GM21786 (cell line): Measurements from ENCODE around the gene DYNC1I1.
A peak's percentile ranks its signal among the peaks of the same experiment; 100 is the strongest.

Experiments used
- ATAC-seq: cut with Tn5 transposase; IDR thresholded peaks from one replicate; pipeline ENCODE4 v1.9.1; 2021; ENCODE audit not compliant: unreplicated experiment

DYNC1I1 gene

DNA sequence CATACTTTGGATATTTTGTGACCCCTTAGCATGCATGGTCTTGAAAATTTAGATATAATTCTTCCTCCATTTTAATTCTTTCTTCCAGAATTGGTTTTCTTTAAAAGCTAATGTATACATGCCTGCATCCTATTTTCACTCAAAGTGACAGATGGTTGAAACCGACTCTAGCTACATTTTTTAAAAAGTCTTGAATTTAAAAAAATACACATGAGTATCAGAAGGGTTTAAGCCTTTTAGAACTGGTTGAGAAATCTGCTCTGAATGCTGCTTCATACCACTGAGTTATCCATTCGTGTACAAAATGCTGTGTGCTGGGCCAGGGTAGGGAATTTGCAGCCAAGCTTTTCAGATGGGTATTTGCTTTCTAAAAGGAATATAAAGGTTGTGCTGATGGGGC lies 16.5 kb downstream of the DYNC1I1 start:
- ATAC-seq = no peak

DNA sequence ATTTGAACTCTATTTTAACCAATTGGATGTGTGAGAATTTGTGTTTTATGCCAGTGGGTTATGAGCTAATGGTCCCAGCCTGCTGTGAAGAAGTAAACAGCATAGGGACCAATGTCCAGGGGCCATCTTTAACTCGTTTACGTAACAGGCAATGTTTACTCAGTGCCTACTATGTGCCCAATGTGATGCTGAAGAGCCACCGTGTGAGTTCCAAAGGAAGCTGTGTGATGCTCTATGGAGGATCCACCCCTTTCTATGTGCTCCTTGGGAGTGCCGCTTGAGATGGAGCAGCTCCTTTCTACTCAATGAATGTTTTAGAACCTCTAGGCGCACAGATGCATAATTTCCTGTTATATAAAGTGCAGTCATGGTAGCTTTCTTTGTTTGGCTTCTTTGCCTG lies 21.3 kb downstream of the DYNC1I1 start:
- ATAC-seq = no peak

DNA sequence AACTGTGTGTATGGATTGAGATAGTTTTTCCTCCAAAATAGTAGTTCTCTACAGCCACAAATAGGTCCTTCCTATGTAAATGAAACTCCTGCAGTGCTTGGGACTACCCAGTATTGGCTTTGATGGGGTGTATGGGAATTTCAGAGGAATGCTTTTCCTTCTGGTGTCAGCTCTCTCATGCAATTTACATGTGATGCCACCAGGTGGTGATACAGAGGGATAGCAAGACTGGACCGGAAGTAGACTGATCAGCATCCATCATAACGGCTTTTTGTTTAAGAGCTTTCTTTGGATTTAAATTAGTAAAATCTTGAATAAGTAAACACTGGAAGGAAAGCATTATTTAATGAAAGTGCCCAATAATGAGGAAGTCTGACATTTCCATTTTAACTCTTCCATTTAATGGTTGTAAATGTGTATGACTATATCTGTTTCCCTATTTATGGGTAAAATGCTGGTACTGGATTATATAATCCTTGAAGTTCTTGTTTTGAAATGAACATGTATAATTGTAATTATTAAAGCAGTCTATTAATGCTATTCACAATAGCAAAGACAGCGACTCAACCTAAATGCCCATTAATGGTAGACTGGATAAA lies 22.7 kb downstream of the DYNC1I1 start:
- ATAC-seq = peak; percentile 42

DNA sequence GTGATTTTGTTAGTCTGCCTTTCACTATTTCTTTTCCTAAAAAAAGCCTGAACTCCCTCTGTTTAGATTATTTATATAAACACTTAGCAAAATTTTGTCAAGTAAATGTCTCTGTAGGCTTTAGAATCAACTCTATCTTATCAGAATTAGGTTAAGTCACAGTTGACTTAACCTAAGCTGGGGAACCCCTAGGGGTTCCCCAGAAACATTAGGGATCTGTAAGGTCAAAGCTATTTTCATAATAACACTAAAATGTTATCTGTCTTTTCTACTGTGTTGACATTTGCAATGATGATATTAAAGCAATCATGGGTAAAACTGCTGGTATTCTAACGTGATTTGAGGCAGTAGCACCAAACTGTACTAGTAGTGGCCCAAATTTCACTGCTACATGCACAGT lies 24.3 kb downstream of the DYNC1I1 start:
- no peak for ATAC-seq

DNA sequence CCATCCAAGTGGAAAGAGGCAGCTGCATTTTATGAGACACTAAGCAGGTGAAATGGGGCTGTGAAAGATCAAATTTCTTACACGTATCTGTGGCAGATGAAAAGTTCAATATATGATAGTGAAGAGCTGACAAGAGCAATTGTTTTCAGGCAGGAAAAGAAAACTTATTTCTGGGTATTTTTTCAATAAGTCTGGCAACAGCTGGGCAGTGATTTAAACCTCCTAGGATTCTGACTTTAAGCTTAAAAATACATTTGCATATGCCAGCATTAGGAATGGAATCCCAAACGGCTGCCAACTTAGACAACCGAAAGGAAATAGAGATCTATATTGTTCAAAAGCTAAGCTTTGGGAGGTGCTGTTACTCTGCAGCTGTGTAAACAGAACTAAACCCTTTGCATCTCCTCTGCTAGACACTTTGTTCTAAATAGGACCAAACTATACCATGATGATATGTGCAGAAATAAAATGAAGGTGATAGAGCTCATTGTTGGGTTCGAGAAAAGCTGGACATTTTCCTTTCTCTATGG lies 26.1 kb downstream of the DYNC1I1 start:
- ATAC-seq = no peak

DNA sequence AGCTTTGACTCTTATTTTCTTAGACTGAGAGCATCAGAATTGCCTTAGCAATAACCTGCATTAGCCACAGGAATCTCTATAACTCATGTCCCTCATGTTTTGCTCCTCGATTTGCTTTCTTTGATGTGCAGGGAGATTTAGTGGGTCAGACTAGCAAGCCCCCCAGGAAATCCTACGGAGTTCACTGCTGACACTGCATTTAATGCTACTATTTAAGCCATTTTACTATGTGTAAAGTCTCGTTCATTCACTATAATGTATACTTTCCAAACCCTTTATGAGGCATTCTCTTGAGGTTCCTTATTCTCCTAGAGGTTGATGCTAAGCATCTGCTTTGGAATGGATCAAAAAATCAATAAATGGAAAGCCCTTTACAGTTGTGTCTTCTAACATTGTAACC lies 28.4 kb downstream of the DYNC1I1 start:
- ATAC-seq = no peak

DNA sequence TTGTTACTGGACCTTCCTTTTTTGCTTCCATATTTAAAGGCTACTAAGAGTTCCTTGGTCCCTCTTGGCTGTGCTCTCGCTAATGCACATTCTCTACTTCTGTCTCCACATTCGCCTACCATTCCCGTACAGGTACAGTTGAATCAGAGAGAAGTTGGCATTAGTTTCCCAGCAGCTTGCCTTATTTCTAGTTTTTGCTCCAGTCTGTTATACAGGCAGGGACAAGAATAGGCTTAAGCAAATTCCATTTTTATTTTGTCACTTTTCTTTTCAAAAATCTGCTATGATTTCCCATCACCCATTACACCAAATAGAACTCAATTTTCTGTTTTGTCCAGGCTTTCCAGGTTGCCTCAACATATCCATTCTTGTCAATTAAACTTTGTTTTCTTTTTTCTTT lies 29.9 kb downstream of the DYNC1I1 start:
- ATAC-seq = no peak

DNA sequence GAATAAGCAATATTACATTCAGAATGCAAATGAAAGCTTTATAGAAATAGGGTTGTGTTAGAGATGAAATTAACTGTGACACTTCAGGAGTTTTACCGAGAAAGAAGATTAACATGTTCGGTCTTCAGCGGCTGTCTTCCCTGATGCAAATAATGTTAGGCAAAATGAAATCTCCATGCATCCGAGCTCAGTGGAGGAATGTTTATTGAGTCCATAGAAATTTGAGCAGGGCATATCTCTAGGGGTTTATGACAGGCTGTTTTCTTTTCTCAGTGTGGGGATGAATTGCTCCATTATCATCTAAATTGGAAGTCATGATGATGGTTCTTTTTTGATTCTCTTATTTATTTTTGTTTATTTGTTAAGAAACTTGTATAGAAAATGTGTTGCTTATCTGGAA lies 31.7 kb downstream of the DYNC1I1 start:
- ATAC-seq = no peak

DNA sequence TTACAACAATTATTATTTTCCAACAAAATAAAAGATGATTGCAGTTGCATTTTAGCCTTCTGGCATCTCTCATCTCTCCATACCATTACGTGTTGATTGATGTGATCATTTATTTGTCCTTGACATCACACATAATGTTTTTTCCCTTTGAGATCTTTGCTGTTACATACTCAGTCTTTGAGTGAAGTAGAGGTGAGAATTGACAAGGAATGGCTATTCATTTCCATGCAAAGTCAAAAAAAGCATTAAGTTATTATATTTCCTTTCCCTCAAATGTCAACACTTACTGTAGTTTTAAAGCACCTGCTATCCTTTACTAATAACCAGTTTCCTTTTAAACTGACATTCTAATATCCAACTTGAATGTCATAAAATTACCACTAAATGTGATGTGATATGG lies 33.6 kb downstream of the DYNC1I1 start:
- ATAC-seq = no peak

DNA sequence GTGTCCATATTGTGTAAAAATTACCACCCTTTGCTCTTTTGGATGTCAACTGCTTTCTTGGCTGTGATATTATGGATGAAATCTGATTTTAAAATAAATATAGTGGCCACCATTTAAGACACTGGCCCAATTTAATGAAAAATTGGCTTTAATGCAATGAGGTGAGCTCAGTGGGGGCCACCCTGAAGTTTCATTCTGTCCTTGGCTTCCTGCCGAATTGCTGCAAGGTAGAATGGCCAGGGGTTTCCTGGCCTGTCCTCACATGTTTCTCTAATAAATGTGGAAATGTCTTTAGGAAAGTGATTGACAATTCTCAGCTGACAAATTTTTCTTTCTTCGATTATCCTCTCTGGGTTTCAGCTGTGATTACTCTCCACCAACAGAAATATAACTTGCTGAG lies 36.0 kb downstream of the DYNC1I1 start:
- no peak for ATAC-seq

DNA sequence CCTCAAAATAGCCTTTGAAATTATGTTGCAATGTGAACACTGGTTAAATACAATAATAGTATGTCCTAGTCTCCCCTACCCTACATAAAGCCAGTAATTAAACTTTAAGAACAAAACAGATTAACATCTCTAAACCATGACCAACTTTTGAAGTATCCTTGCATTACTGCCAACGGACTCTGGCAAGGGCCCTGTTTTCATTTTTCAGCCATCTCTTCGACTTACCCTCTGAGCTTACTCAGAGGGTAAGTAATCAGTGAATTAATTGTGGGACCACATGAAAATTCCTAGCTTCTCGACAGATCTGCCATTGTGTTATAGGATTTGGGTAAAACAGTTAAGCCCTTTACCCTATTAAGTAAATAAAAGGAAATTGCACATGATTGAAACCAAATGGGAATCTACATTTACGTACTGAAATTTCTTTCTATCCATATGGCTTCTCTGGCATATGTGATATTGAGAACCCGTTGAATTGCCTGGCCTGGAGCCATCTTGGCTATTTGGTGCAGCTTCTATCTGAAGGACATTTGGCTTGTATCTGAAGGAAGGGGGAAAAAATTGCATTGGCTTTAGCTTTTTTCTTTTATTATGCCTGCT lies 39.6 kb downstream of the DYNC1I1 start:
- ATAC-seq = no peak

DNA sequence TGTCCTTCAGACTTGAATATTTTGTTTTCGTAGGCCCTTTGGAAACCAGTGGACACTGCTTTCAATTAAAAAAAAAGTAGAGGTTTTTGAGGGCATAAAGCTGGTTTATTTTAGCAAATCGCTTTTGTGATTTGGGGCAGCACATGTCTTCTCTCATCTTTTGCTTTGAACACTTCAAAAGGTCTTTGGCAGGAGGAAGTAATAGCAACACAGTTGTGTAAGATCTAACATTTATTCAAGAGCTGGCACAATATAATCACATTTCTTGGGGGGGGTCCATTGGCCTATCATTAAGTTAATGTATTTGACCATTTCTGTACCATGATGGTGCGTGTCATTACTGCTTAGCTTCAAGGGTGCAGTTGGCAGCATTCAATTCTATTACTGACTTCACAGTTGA lies 42.4 kb downstream of the DYNC1I1 start:
- ATAC-seq = no peak

DNA sequence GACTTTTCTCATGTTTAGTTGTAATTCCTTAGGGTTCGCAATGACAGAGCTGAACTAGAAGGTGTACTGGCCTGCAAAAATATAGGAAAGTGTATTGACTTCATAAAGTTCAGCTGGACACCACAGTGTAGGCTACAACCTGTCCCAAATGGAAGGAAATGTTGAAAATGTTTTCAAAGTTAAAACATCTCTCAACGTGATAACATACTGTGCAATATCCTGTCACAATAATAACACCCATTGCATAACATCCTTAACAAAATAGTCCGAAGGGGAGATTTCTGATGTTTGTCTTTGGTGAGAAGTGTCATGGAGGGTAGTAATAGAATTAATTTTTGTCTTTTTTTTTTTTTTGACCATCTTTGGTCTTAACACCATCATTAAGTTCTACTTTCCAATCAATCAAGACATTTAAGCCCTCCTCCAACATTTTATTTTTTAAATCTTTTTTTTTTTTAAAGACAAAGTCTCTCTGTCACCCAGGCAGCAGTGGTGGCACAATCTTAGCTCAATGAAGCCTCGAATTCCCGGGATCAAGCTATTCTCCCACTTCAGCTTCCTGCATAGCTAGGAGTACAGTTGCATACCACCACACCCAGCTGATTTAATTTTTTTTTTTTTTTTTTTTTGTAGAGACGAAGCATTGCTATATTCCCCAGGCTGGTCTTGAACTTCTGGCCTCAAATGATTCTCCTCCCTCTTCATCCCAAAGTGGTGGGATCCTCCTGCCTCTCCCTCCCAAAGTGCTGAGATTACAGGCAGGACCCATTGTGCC lies 45.7 kb downstream of the DYNC1I1 start:
- ATAC-seq = no peak

DNA sequence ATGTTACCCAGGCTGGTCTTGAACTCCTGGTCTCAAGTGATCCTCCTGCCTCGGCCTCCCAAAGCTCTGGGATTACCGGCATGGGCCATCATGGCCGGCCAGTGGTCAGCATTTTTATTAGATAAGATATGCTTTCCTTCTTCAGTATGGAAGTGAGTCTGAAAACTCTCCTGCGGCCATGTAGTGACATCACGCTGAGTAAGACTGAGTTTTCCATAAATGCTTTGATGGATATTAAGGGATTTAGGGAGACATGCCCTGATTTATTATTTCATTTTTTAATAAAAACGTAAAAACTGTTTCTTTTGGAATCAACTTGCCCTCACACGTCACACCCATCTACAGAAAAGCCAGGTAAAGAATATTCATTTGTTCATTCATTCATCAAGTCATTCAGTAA lies 48.4 kb downstream of the DYNC1I1 start:
- no peak for ATAC-seq

DNA sequence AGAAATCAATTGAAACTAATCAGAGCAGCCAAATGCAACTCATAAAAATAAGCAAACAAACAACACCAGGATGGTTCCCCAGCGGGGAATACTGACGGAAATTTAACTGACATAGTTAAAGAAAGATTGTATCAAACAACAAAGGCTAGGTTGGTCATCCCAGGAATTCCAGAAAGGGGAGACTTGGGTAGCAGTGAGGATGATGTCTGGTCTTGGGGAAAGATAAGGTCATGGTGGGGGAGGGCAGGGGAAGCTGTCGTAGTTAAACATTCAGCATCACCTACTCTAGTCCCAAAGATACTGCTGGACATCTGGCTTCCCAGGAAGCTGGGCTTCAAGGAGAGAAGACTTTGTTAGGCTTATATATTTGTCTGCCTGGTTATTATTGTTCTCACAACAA lies 50.4 kb downstream of the DYNC1I1 start:
- ATAC-seq = no peak

DNA sequence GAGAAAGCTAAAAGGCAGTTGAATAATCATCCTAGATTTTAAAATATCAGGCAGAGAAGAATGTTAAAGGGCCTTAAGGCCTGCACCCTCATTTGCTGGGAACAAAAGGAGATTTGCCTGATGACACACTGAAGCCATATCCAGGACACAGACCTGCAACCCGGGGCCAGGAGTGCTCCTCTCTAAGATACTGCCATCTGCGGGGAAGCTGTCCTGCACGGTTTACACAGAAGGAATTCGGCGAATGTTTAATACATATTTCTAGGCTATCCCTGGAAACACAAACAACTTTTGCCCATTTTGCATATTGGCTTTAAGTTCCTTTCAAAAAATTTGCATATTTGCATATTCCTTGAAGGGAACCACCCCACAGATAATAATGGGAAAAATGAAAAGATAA lies 52.3 kb downstream of the DYNC1I1 start:
- ATAC-seq = no peak

DNA sequence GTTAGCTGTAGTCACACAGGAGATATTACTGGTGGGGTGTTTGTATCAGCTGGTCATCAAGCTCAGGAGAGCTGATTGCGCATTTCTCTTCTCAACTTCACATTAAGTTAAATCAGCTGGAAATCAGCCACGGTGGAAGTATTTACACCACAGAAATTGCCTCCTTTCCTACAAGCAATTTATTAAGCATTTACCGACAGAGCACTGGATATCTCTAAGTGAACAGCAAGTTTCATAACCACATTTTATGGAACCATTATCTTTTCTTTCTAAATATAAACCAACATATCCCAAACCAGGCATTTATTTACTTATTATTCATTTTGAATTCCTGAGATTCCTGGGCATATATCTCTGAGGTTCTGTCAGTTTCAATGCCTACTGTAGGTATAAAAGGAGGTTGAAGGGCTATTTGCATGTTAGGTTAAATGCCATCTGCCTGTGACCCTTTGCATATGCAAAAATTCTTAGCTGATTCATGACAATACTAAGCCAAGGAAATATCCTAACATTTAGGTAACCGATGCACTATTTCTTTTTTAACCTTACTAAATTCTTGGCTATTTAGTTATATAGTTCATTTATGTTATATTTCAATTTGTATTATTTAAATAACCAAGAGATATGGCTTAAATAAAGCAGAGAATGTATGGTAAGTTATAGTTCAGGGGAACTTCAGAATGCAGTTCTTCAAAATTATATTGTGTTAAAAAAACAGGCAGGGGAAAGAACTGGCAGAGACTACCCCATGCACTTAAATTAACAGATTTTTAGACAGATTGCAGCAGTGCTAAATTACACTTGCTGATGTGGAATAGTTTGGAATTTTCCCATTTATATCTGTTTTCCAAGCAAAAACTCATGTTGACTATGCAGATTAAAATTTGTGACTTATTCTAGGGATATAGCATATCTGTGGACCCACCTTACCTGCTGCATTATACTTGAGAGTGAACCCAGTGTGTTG lies 56.8 kb downstream of the DYNC1I1 start:
- no peak for ATAC-seq

DNA sequence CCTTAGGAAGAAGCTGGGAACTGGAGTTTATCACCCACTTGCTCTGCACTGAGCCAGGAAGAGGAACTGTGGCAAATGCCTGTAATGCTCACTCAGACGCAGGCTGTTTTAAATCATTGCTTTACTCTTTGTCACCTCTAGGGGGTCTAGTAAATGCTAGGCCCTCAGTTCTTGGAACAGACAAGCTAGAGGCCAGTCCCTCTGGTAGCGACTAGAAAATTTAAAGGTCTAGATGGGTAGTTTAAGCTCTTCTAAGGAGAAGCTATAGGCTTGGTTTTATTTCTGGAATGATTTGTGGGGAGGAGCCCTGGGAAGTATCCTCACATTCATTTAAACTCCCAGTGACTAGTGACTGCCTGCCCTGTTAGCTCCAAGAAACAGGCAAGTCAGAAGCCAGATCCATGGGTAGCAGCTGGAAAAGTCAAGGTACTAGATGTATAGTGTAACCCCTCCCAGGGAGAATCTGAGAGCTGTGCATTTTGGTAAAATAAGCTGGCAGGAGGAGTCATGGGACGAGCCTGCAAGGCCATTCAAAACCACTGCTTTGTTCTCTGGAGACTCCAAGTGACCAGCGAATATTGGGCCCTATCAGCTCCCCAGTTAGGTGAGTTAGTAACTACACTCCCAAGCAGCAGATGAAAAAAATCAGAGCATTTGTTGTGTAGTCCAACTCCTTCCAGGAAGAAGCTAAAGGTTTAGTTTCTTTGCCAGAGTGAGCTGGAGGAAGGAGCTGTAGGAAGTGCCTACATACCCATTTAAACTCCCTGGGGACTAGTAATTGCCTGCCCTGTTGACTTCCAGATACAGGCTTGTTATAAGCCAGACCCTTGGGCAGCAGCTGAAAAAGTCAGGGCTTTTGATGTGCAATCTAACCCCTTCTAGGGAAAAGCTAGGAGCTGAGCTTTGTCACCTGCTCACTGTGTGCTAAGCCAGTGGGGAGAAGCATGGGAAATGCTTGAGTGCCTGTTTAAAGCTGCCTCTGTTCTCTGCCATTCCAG lies 68.9 kb downstream of the DYNC1I1 start:
- peak; percentile 93 for ATAC-seq

DNA sequence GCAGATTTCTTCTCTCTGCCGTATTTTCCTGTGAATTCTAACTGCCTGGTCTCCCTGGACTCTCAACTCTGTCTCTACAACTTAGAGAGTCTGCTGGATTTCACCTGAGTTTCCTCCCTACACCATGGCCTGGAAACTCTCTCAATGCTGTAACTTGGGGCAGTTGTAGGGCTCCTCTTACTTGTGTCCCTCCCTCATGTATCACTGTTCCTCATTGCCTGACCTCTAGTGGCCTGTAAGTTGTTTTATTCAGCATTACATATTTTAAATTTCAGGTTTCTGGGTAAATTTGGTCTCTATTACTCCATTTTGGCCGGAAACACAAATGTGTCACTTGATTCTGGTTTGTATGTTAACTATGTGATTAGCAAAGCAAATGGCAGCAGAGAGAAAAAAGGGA lies 70.9 kb downstream of the DYNC1I1 start:
- ATAC-seq = no peak

DNA sequence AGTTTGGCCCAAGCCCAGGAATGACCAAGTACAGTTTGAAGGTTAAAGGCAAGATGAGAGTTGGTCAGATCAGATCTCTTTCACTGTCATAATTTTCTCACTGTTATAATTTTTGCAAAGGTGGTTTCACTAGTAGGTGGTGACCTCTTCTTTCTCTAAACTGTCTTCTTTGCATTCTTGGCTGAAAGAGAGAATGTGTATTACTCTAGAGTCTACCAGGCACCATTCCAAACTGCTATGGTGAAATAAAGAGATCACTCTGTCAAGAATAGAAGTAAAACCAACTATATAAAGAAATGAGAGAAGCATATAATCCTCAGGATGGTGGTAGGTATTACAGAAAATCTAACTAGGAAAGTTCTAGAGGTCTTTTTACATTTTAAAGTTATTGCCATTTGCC lies 72.7 kb downstream of the DYNC1I1 start:
- no peak for ATAC-seq
